ENCODE measurements around the gene SLX4IP.

The SLX4IP gene

DNA sequence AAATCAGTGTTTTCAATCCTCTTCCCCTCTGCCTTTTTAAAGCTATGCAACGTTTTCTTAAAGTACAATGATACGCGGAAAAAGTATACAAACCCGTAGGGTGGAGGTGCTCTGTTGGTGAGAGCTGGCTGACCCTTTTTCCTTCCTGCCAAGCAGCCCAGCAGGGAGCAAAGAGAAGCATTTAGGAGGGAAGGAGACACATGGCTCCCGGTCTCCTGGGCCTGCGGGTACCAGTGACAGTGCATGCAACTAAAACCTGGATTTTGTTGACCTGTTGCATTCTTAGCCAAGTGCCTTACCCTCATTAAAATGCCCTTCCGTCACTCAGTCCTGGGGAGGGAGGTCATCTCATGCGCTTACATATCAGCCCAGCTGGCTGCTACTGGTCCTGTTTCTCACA lies 87.2 kb downstream of the SLX4IP start:
- no peak for DNase-seq (ENCODE audit: low read depth)
- H3K4me3 ChIP-seq (ENCODE audit: low read depth, low read length): no peak overlapping the region
- TF ChIP-seq MYC (IDR thresholded peaks at IDR 0.05; ENCODE audit: low read depth, low read length) (no peak), POLR2A (IDR thresholded peaks at IDR 0.05; ENCODE audit: extremely low read depth, insufficient read length) (no peak)
- TF ChIP-seq, protein P1, sequence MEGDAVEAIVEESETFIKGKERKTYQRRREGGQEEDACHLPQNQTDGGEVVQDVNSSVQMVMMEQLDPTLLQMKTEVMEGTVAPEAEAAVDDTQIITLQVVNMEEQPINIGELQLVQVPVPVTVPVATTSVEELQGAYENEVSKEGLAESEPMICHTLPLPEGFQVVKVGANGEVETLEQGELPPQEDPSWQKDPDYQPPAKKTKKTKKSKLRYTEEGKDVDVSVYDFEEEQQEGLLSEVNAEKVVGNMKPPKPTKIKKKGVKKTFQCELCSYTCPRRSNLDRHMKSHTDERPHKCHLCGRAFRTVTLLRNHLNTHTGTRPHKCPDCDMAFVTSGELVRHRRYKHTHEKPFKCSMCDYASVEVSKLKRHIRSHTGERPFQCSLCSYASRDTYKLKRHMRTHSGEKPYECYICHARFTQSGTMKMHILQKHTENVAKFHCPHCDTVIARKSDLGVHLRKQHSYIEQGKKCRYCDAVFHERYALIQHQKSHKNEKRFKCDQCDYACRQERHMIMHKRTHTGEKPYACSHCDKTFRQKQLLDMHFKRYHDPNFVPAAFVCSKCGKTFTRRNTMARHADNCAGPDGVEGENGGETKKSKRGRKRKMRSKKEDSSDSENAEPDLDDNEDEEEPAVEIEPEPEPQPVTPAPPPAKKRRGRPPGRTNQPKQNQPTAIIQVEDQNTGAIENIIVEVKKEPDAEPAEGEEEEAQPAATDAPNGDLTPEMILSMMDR (IDR thresholded peaks at IDR 0.05; ENCODE audit: low read depth, low read length): no peak
- TF ChIP-seq, protein P2, sequence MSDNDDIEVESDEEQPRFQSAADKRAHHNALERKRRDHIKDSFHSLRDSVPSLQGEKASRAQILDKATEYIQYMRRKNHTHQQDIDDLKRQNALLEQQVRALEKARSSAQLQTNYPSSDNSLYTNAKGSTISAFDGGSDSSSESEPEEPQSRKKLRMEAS (IDR thresholded peaks at IDR 0.05; ENCODE audit: low read depth, low read length): no peak

DNA sequence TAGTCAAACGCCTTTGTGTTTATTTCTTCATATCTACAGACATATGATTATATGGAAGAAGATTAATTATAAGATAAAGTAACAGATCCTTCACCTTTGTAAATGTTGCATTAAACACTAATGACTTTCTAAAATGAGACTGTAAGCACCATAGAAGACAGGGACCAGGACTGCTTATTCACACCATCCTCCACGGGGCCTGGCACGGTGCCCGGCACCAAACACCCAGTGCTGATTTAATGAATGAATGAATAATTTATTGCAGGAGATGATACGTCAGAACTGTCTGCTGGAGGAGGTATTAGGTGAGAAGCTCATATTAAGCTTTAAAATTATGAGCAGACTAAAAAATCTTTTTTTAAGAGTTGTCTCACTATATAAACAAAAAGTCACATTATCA lies 88.3 kb downstream of the SLX4IP start:
- TF ChIP-seq, protein P1 (IDR thresholded peaks at IDR 0.05; ENCODE audit: low read depth, low read length): no peak
- no peak for DNase-seq (ENCODE audit: low read depth)
- no peak overlapping the region for H3K4me3 ChIP-seq (ENCODE audit: low read depth, low read length)

DNA sequence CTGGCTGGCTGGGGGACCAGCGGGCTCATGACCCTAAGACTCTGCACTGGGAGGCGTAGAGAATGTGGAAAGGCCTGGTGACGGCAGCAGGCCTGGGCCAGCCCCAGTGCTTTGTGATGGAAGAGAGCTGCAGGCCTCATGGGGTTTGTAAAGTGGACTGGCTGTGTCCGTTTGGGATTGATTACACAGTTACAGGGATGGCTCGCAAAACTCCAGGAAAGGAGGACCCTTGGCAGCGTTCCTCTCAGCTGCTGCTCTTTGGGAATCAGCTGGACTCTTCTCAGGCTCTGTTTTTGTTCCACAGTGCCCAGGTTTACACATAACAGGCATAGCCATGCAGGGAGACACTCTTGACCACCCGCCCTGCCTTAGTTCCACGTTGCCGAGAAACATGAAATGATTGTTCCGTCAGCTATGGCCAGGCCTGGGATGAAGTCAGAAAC lies 89.0 kb downstream of the SLX4IP start:
- no peak overlapping the region for H3K4me3 ChIP-seq (ENCODE audit: low read depth, low read length)
- no peak for TF ChIP-seq MYC (IDR thresholded peaks at IDR 0.05; ENCODE audit: low read depth, low read length)
- TF ChIP-seq POLR2A (IDR thresholded peaks at IDR 0.05; ENCODE audit: extremely low read depth, insufficient read length): no peak
- TF ChIP-seq, protein P2 (IDR thresholded peaks at IDR 0.05; ENCODE audit: low read depth, low read length): no peak
- TF ChIP-seq, protein P1 (IDR thresholded peaks at IDR 0.05; ENCODE audit: low read depth, low read length): no peak
- no peak for DNase-seq (ENCODE audit: low read depth)

DNA sequence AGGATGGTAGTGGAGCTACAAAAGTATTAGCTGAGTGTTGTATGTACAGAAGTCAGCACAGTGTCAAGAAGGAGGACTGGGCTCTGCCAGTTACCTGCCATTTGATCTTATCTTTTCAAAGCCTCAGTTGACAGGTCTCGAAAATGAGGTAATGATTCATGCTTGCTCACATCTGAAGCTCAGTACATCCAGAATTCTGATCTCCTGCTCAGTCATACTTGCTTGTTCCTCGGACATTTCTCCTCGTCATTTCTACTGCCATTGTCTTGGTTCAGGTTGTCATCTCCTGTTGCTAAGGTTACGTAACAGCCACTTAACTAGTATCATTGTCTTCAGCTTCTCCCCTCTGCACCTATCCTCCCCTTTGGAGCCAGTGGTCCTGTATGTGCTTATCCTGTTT lies 89.5 kb downstream of the SLX4IP start:
- H3K4me3 ChIP-seq (ENCODE audit: low read depth, low read length): no peak overlapping the region
- TF ChIP-seq, protein P2 (IDR thresholded peaks at IDR 0.05; ENCODE audit: low read depth, low read length): no peak
- TF ChIP-seq, protein P1 (IDR thresholded peaks at IDR 0.05; ENCODE audit: low read depth, low read length): no peak
- no peak for TF ChIP-seq POLR2A (IDR thresholded peaks at IDR 0.05; ENCODE audit: extremely low read depth, insufficient read length)
- no peak for TF ChIP-seq MYC (IDR thresholded peaks at IDR 0.05; ENCODE audit: low read depth, low read length)
- no peak for DNase-seq (ENCODE audit: low read depth)

DNA sequence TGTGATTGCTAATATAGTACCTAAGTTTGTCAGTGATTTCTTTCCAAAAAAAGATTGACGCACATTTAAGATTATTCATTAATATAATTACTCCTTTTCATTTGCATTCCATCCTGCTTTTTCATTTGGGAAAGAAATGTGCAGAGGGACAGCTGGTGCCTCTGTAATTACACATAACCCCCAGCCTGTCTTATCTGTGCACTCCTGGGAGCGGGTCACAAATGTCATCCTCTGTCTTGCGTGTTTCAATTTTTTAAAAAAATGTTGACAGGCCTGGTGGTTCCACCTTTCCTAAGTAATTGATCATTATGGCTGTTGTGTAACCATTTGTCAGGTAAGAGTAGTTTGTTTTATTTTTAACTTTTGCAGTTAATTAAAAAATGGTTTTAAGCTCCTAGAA lies 92.7 kb downstream of the SLX4IP start:
- H3K4me3 ChIP-seq (ENCODE audit: low read depth, low read length): no peak overlapping the region
- TF ChIP-seq, protein P2 (IDR thresholded peaks at IDR 0.05; ENCODE audit: low read depth, low read length): no peak
- TF ChIP-seq POLR2A (IDR thresholded peaks at IDR 0.05; ENCODE audit: extremely low read depth, insufficient read length): no peak
- TF ChIP-seq MYC (IDR thresholded peaks at IDR 0.05; ENCODE audit: low read depth, low read length): no peak
- TF ChIP-seq, protein P1 (IDR thresholded peaks at IDR 0.05; ENCODE audit: low read depth, low read length): no peak
- DNase-seq (ENCODE audit: low read depth): no peak

DNA sequence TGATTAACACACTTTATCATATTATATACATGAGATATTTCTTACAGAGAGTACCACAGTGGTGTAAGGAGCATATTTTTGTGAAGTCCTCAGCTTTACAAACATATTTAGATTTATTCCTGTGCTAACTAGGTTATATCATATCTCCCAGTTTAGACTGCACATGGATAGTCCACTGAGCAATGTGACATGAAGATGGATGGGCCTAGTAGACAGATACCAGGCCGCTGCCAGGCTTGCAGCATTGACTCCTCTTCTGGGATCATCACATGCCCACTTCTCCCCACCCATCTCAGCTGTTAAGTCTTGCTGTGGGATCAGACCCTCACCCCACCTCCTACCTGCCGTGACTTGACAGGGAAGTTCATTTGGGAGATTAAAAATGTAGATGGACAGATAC lies 95.8 kb downstream of the SLX4IP start:
- DNase-seq (ENCODE audit: low read depth): no peak
- TF ChIP-seq, protein P2 (IDR thresholded peaks at IDR 0.05; ENCODE audit: low read depth, low read length): no peak
- no peak for TF ChIP-seq MYC (IDR thresholded peaks at IDR 0.05; ENCODE audit: low read depth, low read length)
- TF ChIP-seq, protein P1 (IDR thresholded peaks at IDR 0.05; ENCODE audit: low read depth, low read length): no peak
- no peak for TF ChIP-seq POLR2A (IDR thresholded peaks at IDR 0.05; ENCODE audit: extremely low read depth, insufficient read length)
- H3K4me3 ChIP-seq (ENCODE audit: low read depth, low read length): no peak overlapping the region
